Mesendoderm (in vitro differentiated cells): ENCODE results near the gene EPHB2.
A peak's percentile ranks its signal among the peaks of the same experiment; 100 is the strongest.

Experiments
- DNase-seq: peaks from one replicate; pipeline ENCODE4 v3.0.0; 2013
- H2AK5ac ChIP-seq: 2 replicates; pipeline ENCODE4 v1.6.1; 2013; ENCODE audit warnings: low read length, inconsistent platforms
- H2BK120ac ChIP-seq: 2 replicates; pipeline ENCODE4 v1.6.1; 2013; ENCODE audit warnings: low read depth, mild to moderate bottlenecking, low read length, moderate library complexity, mixed read lengths
- H2BK15ac ChIP-seq: replicated peaks from 2 replicates; pipeline ENCODE4 v1.6.1; 2013; ENCODE audit warnings: low read depth, mild to moderate bottlenecking, moderate library complexity
- H2BK5ac ChIP-seq: 2 replicates; pipeline ENCODE4 v1.6.1; 2013; ENCODE audit warnings: low read length, inconsistent platforms
- H3K18ac ChIP-seq: 2 replicates; pipeline ENCODE4 v1.6.1; 2013; ENCODE audit warnings: mild to moderate bottlenecking, low read length, mixed read lengths
- H3K23ac ChIP-seq: one replicate; pipeline ENCODE4 v1.6.1; 2013; ENCODE audit warnings: low read length
- H3K27ac ChIP-seq: 2 replicates; pipeline ENCODE4 v1.5.1; 2013; ENCODE audit warnings: low read depth, mild to moderate bottlenecking, inconsistent platforms, low read length, moderate library complexity
- H3K27me3 ChIP-seq: 2 replicates; pipeline ENCODE4 v1.6.1; 2013; ENCODE audit warnings: low read length, control low read depth, mild to moderate bottlenecking, inconsistent platforms; ENCODE audit not compliant: insufficient read depth, poor library complexity
- H3K36me3 ChIP-seq: 2 replicates; pipeline ENCODE4 v1.6.1; 2013; ENCODE audit warnings: low read length, inconsistent platforms; ENCODE audit not compliant: control insufficient read depth, insufficient read depth
- H3K4ac ChIP-seq: one replicate; pipeline ENCODE4 v1.6.1; 2013; ENCODE audit warnings: low read depth, mild to moderate bottlenecking, low read length, moderate library complexity
- H3K4me1 ChIP-seq: 2 replicates; pipeline ENCODE4 v1.6.1; 2013; ENCODE audit warnings: low read depth, low read length, inconsistent platforms; ENCODE audit not compliant: control insufficient read depth
- H3K4me2 ChIP-seq: 2 replicates; pipeline ENCODE4 v1.6.1; 2013; ENCODE audit warnings: low read length
- H3K4me3 ChIP-seq: 2 replicates; pipeline ENCODE4 v1.5.1; 2013; ENCODE audit warnings: mild to moderate bottlenecking, low read length
- H3K56ac ChIP-seq: one replicate; pipeline ENCODE4 v1.6.1; 2013; ENCODE audit warnings: low read length
- H3K79me1 ChIP-seq: 2 replicates; pipeline ENCODE4 v1.6.1; 2013; ENCODE audit warnings: low read length, inconsistent platforms
- H3K79me2 ChIP-seq: 2 replicates; pipeline ENCODE4 v1.6.1; 2013; ENCODE audit warnings: mild to moderate bottlenecking, low read length; ENCODE audit not compliant: control insufficient read depth, insufficient read depth
- H3K9ac ChIP-seq: 2 replicates; pipeline ENCODE4 v1.6.1; 2013; ENCODE audit warnings: low read length, inconsistent platforms
- H4K5ac ChIP-seq: one replicate; pipeline ENCODE4 v1.6.1; 2013; ENCODE audit warnings: low read length
- H4K8ac ChIP-seq: one replicate; pipeline ENCODE4 v1.6.1; 2013; ENCODE audit warnings: low read depth, mild to moderate bottlenecking, control low read depth, low read length, moderate library complexity
- WGBS: extraction: QIAGEN DNeasy Blood & Tissue Kit; methylation state at CpG from one replicate; pipeline ENCODE4 v1.1.7; 2013; ENCODE audit warnings: low lambda C conversion rate, missing lambda C conversion rate; ENCODE audit not compliant: insufficient coverage; ENCODE audit errors: extremely low coverage; 5-methylcytosine and 5-hydroxymethylcytosine counted together

Gene EPHB2

GRCh38 chr1:22829309-22829989 is 118.8 kb downstream of the EPHB2 start:
- no peak overlapping the region for H2BK15ac ChIP-seq
- no peak overlapping the region for H3K27ac ChIP-seq

GRCh38 chr1:22830041-22830566 is 119.5 kb downstream of the EPHB2 start:
- Histone ChIP-seq H2AK5ac (no peak overlapping the region), H2BK120ac (no peak overlapping the region), H3K4me3 (no peak overlapping the region), H3K9ac (no peak overlapping the region), H3K18ac (no peak overlapping the region), H3K36me3 (no peaks in the 10 kb centered on the region), H3K27me3 (no peaks in the 10 kb centered on the region), H3K23ac (no peak overlapping the region), H4K5ac (no peak overlapping the region), H3K56ac (no peak overlapping the region), H2BK5ac (no peak overlapping the region), H3K4ac (no peak overlapping the region), H4K8ac (no peak overlapping the region), H3K4me1 (peaks cover 16% of the 10 kb centered on the region), H3K79me2 (no peaks in the 10 kb centered on the region), H3K4me2 (no peak overlapping the region), H3K27ac (no peak overlapping the region), H2BK15ac (no peak overlapping the region), H3K79me1 (no peaks in the 10 kb centered on the region)
- no CpG with 5 or more reads among the region's 6 CpGs for WGBS
- no peak for DNase-seq

More at GRCh38 chr1:22829309-22829989, 118.8 kb downstream of the EPHB2 start:
- Histone ChIP-seq H3K4me2 (no peak overlapping the region), H3K4me1 (peaks cover 16% of the 10 kb centered on the region), H3K56ac (peak overlapping the region; percentile 29), H3K27me3 (no peaks in the 10 kb centered on the region), H3K18ac (no peak overlapping the region), H4K8ac (no peak overlapping the region), H3K79me2 (no peaks in the 10 kb centered on the region), H3K36me3 (no peaks in the 10 kb centered on the region), H2BK120ac (no peak overlapping the region), H3K79me1 (no peaks in the 10 kb centered on the region), H3K23ac (no peak overlapping the region), H2BK5ac (no peak overlapping the region), H3K4me3 (no peak overlapping the region), H3K4ac (no peak overlapping the region), H2AK5ac (peak overlapping the region; percentile 28), H4K5ac (no peak overlapping the region), H3K9ac (no peak overlapping the region)
- no CpG with 5 or more reads among the region's 12 CpGs for WGBS
- DNase-seq = no peak

- no peak overlapping the region for H4K5ac ChIP-seq
- H2BK120ac ChIP-seq = no peak overlapping the region
- no peak overlapping the region for H3K18ac ChIP-seq
- H3K27me3 ChIP-seq = no peaks in the 10 kb centered on the region
- H2AK5ac ChIP-seq = no peak overlapping the region
- H3K9ac ChIP-seq = no peak overlapping the region
- no CpG with 5 or more reads among the region's 7 CpGs for WGBS
- H3K79me1 ChIP-seq = no peaks in the 10 kb centered on the region
- no peak overlapping the region for H3K4me3 ChIP-seq
- H2BK5ac ChIP-seq = no peak overlapping the region
- H3K4ac ChIP-seq = no peak overlapping the region
- H2BK15ac ChIP-seq = no peak overlapping the region
- H3K27ac ChIP-seq = no peak overlapping the region
- H3K36me3 ChIP-seq = no peaks in the 10 kb centered on the region
- no peak overlapping the region for H4K8ac ChIP-seq
- no peak for DNase-seq
- no peak overlapping the region for H3K56ac ChIP-seq
- no peaks in the 10 kb centered on the region for H3K79me2 ChIP-seq
- peaks cover 16% of the 10 kb centered on the region for H3K4me1 ChIP-seq
- no peak overlapping the region for H3K4me2 ChIP-seq
- no peak overlapping the region for H3K23ac ChIP-seq
Observed at GRCh38 chr1:22830757-22831340, 120.2 kb downstream of the EPHB2 start.

GRCh38 chr1:22831729-22832413 is 121.2 kb downstream of the EPHB2 start:
- Histone ChIP-seq H4K5ac (no peak overlapping the region), H3K4me2 (no peak overlapping the region), H4K8ac (no peak overlapping the region), H3K4me1 (peaks cover 12% of the 10 kb centered on the region), H3K27me3 (no peaks in the 10 kb centered on the region), H3K79me1 (no peaks in the 10 kb centered on the region), H3K79me2 (no peaks in the 10 kb centered on the region), H2BK5ac (no peak overlapping the region), H3K4me3 (no peak overlapping the region), H3K18ac (no peak overlapping the region), H3K9ac (no peak overlapping the region), H3K23ac (no peak overlapping the region), H2BK120ac (no peak overlapping the region), H2AK5ac (no peak overlapping the region), H3K56ac (no peak overlapping the region), H3K4ac (peak overlapping the region; percentile 24), H3K36me3 (no peaks in the 10 kb centered on the region), H2BK15ac (no peak overlapping the region), H3K27ac (no peak overlapping the region)
- peak; percentile 42 for DNase-seq
- WGBS = no CpG with 5 or more reads among the region's 6 CpGs

GRCh38 chr1:22832414-22832786 is 121.8 kb downstream of the EPHB2 start:
- Histone ChIP-seq H3K23ac (no peak overlapping the region), H2BK5ac (no peak overlapping the region), H4K8ac (no peak overlapping the region), H3K56ac (no peak overlapping the region), H3K27me3 (no peaks in the 10 kb centered on the region), H2BK15ac (no peak overlapping the region), H3K79me1 (no peaks in the 10 kb centered on the region), H3K9ac (no peak overlapping the region), H2AK5ac (no peak overlapping the region), H2BK120ac (no peak overlapping the region), H3K4ac (no peak overlapping the region), H3K36me3 (no peaks in the 10 kb centered on the region), H3K79me2 (no peaks in the 10 kb centered on the region), H4K5ac (no peak overlapping the region), H3K4me1 (peaks cover 10% of the 10 kb centered on the region), H3K4me2 (no peak overlapping the region), H3K27ac (no peak overlapping the region), H3K4me3 (no peak overlapping the region), H3K18ac (no peak overlapping the region)
- DNase-seq = no peak
- WGBS = no CpG with 5 or more reads among the region's 3 CpGs
